GM12875 (cell line): ENCODE data around the gene GSE1.

ENCODE experiments used
- H3K4me3 ChIP-seq: one replicate; pipeline ENCODE4 v1.5.1; 2011; ENCODE audit warnings: low read depth, low read length, control low read depth
- TF ChIP-seq, protein P1 (sequence below): IDR thresholded peaks from 2 replicates; pipeline ENCODE4 v1.5.1; 2011; ENCODE audit warnings: low read depth, mild to moderate bottlenecking, control low read depth, inconsistent platforms, low read length, moderate library complexity, borderline replicate concordance; ENCODE audit not compliant: insufficient read depth

GSE1 gene

DNA sequence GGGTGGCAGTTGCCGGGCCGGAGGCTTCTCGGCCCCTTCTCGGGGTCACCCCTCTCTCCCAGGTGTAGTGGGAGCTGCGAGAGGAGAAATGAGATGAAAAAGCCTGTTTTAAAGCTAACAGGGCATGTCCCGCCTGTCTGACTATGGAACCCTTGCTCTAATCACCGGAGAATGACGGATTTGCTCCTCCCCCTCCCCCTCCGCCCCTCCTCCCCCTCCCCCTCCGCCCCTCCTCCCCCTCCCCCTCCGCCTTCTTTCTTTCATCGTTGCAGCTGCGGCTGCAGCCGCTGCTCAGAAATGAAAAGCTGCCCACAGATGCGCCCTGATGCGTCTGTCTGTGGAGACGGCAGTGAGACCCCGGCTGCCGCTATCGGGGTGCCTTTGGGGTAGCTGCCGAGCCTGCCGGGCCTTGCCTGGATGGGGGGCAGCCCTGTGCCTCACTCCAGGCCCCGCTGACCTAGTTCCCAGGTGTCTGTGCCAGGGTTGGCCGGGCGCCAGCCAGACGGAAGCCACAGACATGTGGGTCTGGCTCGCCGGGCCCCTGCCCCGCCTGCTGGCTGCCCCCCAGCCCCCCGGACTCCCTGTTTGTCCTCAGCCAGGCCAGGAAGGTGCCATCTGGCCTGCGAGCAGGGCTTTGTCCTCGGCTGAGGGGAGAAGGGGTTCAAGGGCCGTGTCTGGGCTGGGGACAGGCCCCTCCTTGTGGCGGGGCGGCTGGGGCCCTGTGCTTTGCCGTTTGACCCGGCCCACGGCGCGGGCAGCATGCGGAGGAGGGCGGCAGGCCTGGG lies 37.9 kb downstream of the GSE1 start:
- TF ChIP-seq, protein P1, sequence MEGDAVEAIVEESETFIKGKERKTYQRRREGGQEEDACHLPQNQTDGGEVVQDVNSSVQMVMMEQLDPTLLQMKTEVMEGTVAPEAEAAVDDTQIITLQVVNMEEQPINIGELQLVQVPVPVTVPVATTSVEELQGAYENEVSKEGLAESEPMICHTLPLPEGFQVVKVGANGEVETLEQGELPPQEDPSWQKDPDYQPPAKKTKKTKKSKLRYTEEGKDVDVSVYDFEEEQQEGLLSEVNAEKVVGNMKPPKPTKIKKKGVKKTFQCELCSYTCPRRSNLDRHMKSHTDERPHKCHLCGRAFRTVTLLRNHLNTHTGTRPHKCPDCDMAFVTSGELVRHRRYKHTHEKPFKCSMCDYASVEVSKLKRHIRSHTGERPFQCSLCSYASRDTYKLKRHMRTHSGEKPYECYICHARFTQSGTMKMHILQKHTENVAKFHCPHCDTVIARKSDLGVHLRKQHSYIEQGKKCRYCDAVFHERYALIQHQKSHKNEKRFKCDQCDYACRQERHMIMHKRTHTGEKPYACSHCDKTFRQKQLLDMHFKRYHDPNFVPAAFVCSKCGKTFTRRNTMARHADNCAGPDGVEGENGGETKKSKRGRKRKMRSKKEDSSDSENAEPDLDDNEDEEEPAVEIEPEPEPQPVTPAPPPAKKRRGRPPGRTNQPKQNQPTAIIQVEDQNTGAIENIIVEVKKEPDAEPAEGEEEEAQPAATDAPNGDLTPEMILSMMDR, result no peak
- H3K4me3 ChIP-seq, result no peak overlapping the region

- TF ChIP-seq, protein P1, result no peak
- H3K4me3 ChIP-seq, result no peak overlapping the region
Measured at GRCh38 chr16:85651629-85652430, 38.7 kb downstream of the GSE1 start.

GRCh38 chr16:85652431-85653221 lies 39.5 kb downstream of the GSE1 start:
- TF ChIP-seq, protein P1, result no peak

GRCh38 chr16:85653290-85653891 lies 40.3 kb downstream of the GSE1 start:
- TF ChIP-seq, protein P1, result no peak
- H3K4me3 ChIP-seq, result no peak overlapping the region

More at GRCh38 chr16:85652431-85653221, 39.5 kb downstream of the GSE1 start:
- no peak overlapping the region for H3K4me3 ChIP-seq

GRCh38 chr16:85654251-85655095 lies 41.4 kb downstream of the GSE1 start:
- H3K4me3 ChIP-seq, result no peak overlapping the region
- TF ChIP-seq, protein P1, result no peak
